NT2/D1 (cell line): Measurements from ENCODE around the gene LDHAL6B.

Experiments
- YY1 ChIP-seq: IDR thresholded peaks from 2 replicates; pipeline ENCODE4 v1.6.1; 2011; ENCODE audit not compliant: insufficient read length, insufficient read depth
- ZNF274 ChIP-seq: IDR thresholded peaks from 2 replicates; pipeline ENCODE4 v1.6.1; 2011; ENCODE audit warnings: mild to moderate bottlenecking, low read depth, low read length

- TF ChIP-seq YY1 (no peak), ZNF274 (no peak)
Observed at GRCh38 chr15:59174151-59174834, 32.4 kb upstream of the LDHAL6B start.
